HG03571 (cell line): ENCODE measurements around the gene NOL4L.

ENCODE experiments used
- ATAC-seq: cut with Tn5 transposase; IDR thresholded peaks from one replicate; pipeline ENCODE4 v1.9.1; 2021; ENCODE audit not compliant: unreplicated experiment

NOL4L gene

DNA sequence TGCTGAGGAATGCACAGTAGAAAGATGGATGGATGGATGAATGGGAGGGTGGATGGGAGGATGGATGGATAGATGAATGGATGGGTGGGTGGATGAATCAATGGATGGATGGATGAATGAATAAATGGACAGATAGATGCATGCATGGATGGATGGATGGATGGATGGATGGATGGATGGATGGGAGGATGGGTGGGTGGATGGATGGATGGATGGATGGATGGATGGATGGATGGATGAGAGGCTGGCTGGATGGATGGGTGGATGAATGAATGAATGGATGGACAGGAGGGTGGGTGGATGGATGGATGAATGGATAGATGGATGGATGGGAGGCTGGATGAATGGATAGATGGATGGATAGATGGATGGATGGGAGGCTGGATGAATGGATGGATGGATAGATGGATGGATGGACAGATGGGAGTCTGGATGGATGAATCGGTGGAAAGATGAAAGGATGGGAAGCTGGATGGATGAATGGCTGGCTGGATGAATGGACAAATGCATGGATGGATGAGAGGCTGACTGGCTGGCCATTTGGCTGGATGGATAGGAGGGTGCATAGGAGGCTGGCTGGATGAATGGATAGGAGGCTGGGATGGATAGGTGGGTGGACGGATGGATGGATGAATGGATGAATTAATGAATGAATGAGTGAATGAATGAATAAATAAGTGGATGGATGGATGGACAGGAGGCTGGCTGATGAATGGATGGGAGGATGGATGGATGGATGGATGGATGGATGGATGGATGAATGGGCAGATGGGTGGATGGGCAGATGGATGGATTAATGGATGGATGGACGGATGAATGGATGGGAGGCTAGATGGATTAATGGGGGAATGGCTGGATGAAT, 28.3 kb upstream of the NOL4L start:
- ATAC-seq = no peak

DNA sequence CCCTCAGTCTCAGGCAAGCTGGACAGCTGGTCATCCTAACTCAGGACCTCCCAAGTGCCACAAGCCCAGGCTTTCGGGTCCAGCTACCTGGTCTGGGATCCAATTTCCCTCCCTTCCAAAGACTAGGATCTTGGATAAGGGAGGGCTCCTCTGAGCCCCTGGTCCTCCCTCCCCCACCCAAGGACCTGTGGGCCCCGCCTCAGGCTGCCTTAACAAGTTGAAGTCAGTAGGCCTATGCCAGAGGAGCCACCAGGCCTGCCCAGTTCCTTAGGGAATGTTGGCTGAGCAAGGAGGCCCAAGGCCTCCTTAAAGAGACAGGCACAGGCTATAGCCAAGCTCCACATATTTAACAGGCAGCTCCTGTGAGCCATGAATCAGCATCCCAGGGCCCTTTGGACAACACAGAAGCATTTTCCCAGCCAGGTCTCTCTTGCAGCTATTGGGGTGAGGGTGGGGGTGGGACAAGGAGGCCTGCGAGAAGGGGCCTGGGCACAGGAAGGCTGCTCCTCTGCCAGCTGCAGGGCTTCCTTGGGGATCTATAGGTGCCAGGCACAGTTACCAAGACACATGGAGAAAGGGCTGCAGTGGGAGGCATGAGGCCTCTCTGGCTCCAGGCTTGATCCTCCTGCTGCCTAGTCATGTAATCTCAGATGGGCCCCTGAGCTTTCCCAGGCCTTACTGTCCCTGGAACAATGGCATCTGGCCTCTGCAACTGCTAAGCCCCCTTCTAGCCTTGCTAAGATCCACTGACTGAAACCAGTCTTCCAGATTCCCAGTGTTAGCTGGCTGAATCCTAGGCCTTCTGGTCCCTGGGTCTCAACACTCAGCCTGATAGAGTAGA, 27.4 kb upstream of the NOL4L start:
- no peak for ATAC-seq

DNA sequence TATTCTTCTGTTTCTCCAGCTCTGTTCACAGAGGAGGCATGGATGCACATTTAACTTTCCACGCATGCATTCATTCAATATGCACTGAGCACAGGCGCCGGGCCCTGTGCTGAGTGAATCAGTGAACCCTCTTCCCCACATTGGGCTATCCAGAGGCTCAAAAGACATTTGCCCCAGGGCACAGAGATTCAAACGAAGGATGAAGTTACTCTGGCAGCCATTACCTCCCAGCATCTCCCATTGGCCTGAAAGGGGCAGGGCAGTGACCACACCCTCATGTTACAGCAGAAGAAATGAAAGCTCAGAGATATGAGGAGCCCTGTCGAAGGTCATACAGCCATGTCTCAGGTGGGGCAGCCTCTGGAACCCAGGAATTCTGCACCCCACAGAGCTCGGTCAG, 26.7 kb upstream of the NOL4L start:
- no peak for ATAC-seq

DNA sequence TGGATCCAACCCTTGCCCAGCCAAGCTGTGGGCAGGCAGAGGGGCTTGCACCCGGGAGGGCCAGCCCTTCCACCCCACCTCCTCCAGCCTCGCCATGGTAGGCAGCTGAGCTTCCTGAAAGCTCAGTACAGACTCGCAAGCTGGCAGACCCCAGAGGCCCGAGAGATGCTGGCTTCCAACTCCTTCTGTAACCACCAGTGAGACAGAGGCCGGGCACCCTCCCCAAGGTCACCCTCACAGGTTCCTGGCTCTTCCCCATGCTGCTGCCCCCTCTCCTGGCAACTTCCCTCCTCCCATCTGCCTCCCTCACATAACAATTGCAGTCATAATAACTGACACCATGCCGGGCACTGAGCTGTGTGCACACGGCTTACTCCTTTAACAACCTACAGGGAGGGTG, 26.2 kb upstream of the NOL4L start:
- no peak for ATAC-seq

GRCh38 chr20:32610472-32611218, 25.5 kb upstream of the NOL4L start:
- no peak for ATAC-seq

DNA sequence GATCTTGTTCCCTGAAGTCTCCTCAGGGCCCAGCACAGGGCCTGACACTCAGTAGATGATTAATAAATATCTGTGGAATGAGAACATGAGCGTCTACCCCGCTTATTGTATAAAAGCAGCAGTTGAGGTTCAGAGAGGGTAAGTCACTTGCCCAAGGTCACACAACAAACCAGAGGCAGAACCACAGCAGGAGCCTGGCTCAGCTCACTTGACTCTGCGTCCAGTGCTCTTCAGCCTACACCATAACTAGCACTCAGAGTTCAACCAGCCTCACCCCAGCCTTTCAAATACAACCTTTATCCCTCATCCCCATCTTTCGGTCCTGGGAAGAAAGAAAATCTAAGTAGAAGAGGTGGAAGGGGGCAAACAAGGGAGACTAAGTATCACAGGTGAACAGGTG, 24.9 kb upstream of the NOL4L start:
- ATAC-seq = no peak

- ATAC-seq = no peak
Measured at GRCh38 chr20:32609111-32609773, 24.1 kb upstream of the NOL4L start.

- ATAC-seq = no peak
Measured at GRCh38 chr20:32608664-32609015, 23.5 kb upstream of the NOL4L start.

DNA sequence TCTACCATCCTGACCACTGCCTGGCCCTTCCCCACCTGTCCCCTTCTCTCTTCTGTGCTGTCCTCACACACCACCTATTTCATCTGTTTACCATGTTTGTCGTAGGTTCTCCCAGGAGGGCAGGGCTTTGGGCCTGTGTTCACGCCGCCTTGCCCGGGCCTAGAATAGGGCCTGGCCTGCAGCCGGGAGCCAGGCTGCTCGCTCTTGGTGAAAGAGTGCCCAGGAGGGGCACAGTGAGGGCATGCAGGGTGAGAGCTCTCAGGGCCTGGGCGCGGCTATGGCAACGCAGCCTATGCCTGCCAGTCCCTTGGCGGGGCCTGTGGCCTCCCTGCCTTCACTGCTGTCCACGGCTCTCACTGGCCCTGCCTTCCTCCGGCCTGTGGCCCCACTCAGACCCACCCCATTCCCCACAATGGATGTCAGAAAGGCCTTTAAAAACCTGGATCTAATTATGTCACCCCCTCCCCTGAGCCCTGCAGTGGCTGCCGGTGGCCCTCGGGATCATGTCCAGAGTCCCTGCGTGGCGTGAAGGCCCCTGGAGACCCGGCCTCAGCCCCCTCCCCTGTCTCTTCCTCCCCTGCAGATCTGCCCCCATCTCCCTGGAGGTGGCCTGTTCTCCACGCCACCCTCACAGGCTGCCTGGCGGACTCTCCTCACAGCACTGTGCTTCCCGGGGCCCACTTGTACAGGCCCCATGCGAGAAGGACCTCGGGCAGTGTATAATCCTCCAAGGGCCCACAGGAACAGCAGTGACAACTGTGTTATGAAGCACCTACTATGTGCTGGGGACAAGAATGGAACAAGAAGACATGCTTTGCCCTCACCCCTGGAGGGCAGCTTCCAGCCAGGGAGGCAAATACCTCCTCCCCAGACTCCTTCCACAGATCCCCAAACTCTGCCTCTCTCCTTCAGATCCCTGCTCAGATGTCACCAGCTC, 22.9 kb upstream of the NOL4L start:
- ATAC-seq = no peak

DNA sequence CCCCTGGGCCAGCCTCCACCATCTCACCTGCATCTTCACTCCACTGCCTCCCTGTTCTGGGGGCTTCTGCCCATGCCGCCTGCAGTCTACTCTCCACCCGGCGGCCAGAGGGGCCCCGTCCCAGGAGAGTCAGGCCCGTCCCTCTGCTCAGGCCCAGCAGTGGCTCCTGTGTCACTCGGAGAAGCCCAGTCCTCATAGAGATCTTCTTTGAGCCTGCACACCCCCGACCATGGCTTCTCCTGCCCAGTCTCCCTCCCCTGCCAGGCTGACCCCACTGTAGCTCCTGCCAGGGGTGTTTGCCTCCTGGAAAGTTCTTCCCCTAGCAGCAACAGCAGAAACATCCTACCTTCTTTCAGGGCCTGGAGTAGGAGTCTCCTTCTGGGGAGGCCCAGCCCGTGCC, 22.2 kb upstream of the NOL4L start:
- ATAC-seq = no peak

DNA sequence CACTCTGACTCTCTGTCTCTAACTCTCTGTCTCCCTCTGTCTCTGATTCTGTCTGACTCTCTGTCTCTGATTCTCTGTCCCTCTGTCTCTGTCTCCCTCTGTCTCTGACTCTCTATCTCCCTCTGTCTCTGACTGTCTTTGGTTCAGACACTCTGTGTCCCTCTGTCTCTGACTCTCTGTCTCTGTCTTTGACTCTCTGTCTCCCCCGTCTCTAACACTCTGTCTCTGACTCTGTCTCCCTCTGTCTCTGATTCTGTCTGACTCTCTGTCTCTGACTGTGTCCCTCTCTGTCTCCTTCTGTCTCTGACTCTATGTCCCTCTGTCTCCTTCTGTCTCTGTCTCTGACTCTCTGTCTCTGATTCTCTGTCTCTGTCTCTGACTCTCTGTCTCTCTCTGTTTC, 21.7 kb upstream of the NOL4L start:
- ATAC-seq = no peak

DNA sequence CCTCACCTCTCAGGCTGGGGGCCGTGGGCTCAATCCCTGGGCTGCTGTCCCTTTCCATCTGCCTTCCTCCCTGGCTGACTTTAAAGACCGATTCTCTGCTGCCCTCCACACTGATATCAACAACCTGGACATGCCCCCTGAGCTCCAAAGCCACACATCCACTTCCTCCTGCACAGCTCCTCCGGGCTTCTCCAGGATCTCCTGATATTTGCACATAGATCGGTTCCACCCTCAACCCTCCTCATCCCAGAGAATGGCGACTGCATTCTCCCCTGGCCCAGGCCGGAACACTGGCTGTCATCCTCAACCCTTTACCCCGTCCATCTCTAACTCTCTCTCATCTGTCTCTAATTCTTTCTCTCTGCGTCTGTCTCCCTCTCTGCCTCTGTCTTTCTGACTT, 21.0 kb upstream of the NOL4L start:
- ATAC-seq = no peak

DNA sequence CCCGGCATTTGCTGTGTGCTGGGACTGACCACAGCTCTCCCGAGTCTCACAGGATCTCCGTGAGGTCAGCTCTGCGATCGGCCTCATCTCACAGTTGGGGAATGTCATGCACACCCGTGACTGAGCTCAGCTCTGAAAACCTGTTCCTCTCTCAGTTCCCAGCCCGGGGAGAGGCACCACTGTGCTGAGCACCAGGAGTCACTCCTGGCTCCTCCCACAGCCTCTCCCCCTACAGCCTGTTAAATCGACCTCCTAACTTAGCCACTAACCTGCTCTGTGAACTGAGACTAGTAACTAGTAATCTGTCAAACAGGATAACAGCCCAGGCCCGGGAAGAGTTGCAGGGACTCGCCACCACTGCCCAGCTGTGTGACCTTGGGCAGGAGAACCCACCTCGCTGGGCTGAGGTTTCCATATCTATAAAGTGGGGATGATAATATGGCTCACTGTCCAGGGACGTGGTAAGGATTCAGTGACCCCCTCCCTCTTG, 20.1 kb upstream of the NOL4L start:
- ATAC-seq = no peak

- ATAC-seq = no peak
Measured at GRCh38 chr20:32603046-32603726, 18.1 kb upstream of the NOL4L start.

GRCh38 chr20:32602273-32602672, 17.1 kb upstream of the NOL4L start:
- no peak for ATAC-seq

DNA sequence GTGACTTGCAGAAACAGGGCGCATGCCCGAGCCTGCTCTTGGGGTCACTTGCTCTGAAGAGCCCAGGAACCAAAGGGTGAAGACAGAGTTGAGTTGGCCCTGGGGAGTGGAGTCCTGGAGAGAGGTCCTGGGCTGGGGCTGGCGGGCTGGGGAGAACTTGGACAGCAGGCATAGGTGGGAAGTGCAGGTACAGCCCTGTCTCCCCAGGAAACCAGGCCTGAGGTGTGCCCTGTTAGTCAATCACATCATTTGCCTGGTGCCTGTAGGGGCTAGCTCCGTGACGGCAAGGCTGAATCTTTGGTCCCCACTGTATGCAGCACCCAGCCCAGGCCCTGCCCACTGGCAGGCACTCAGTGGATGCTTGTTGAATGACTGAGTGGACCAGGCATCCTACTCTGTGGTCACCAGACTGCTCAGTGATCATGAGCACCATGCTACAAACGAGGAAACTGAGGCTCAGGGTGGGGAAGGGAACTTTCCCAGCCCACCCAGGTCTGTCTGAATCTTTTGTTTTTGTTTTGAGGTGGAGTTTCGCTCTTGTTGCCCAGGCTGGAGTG, 15.6 kb upstream of the NOL4L start:
- ATAC-seq = no peak

DNA sequence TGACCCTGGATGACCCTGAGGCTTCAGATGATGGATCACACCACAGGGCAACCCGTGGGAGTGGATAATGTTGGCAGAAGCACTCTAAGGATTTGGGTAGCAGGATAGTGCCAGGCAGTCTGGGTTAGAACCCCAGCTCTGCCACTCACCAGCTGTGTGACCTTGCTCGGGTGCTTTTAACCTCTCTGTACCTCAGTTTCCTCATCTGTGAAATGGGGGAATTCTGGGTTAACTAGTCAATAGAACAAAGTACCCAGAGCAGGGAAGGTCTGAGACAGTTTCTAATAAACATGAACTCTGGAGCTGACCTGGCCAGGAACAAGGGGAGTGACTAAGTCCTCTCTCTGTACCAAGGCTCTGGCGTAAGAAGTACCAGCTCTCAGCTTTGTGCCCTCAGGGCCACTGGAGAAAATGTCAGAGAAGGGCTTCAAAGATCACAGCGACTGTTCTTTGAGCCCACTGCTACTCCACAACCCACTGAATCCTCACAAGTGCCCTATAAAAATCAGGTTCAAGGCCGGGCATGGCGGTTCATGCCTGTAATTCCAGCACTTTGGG, 14.7 kb upstream of the NOL4L start:
- no peak for ATAC-seq

GRCh38 chr20:32598606-32599005, 13.5 kb upstream of the NOL4L start:
- ATAC-seq = no peak

DNA sequence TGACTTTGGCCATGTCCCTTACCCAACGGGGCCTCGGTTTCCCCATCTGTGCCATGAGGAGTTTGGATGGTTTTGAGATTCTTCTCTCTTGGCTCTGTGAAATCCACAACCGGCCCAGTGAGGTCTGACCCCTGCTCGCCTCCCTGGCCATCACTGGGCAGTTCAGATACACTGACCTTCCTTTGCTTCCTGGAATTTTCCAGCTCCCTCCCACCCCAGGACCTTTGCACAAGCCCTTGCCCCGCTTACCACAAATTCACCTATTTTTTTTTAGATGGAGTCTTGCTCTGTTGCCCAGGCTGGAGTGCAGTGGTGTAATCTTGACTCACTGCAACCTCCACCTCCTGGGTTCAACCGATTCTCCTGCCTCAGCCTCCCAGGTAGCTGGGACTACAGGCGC, 12.6 kb upstream of the NOL4L start:
- no peak for ATAC-seq
